Thoracic aorta (tissue), 2 donors: ENCODE data around the gene RIPOR2. TPM values are rescaled to one million over a fixed set of nuclear protein-coding genes. Genes with fewer than 3 reads are reported as not detected.

Experiments
- ATAC-seq: fragments of 150-250 bp; one replicate; pipeline ENCODE4 v1.8.0; 2017; ENCODE audit warnings: low read depth; ENCODE audit not compliant: insufficient number of reproducible peaks, low FRiP score
- DNase-seq: peaks from one replicate; pipeline ENCODE4 v3.0.0-alpha.2; 2020; ENCODE audit warnings: low spot score
- H3K27ac ChIP-seq, 2 donors: fragments of 200-600 bp; sonication (generic); 1 replicate in 1 of 2; 2 replicates in 1 of 2; pipeline ENCODE4 v1.5.1; 2016; ENCODE audit warnings: mild to moderate bottlenecking in 2 of 2, moderate library complexity in 2 of 2
- H3K27me3 ChIP-seq: fragments of 200-600 bp; sonication (generic); replicated peaks from 2 replicates; pipeline ENCODE4 v1.6.0; 2016; ENCODE audit warnings: mild to moderate bottlenecking; ENCODE audit not compliant: insufficient read depth
- H3K36me3 ChIP-seq: fragments of 200-600 bp; sonication (generic); one replicate; pipeline ENCODE4 v1.5.1; 2016
- H3K4me1 ChIP-seq, 2 donors: fragments of 200-600 bp; sonication (generic); 1 replicate in 1 of 2; 2 replicates in 1 of 2; pipeline versions ENCODE4 v1.5.1 to v1.6.0; 2016; ENCODE audit warnings: low read depth in 2 of 2, mild to moderate bottlenecking in 1 of 2; ENCODE audit not compliant: control insufficient read depth in 1 of 2
- H3K4me3 ChIP-seq: fragments of 200-600 bp; sonication (generic); 2 replicates; pipeline ENCODE4 v1.5.1; 2016; ENCODE audit warnings: mild to moderate bottlenecking
- H3K9me3 ChIP-seq: fragments of 200-600 bp; sonication (generic); 2 replicates; pipeline ENCODE4 v1.5.1; 2016
- CTCF ChIP-seq: fragments of 200-600 bp; sonication (generic); IDR thresholded peaks from one replicate; pipeline ENCODE4 v1.5.1; 2019; ENCODE audit warnings: antibody characterized with exemption
- total RNA-seq, 2 donors: library from RNA; depleted of rRNA; stranded (reverse); fragments of >200 nt; gene quantifications; one replicate each; pipeline versions ENCODE4 v1.1.0 to v1.2.3, GENCODE V29; 2016

Gene RIPOR2
- total RNA-seq, 2 donors from 2014 or later: 6.0 to 9.9 TPM

GRCh38 chr6:24847402-24847801, 88.4 kb downstream of the RIPOR2 start:
- H3K4me3 ChIP-seq: no peak overlapping the region
- no peaks in the 10 kb centered on the region for H3K9me3 ChIP-seq
- H3K27me3 ChIP-seq: no peaks in the 10 kb centered on the region
- DNase-seq (no peak), ATAC-seq (no peak)
- H3K4me1 ChIP-seq: peaks cover 0 to 7% of the 10 kb centered on the region in 2 donors
- no peaks in the 10 kb centered on the region for H3K36me3 ChIP-seq
- H3K27ac ChIP-seq: no peak overlapping the region
- no peak for TF ChIP-seq CTCF

- H3K4me3 ChIP-seq: no peak overlapping the region
- no peaks in the 10 kb centered on the region for H3K27me3 ChIP-seq
- no peak overlapping the region for H3K27ac ChIP-seq
- no peak for TF ChIP-seq CTCF
- no peaks in the 10 kb centered on the region for H3K9me3 ChIP-seq
- no peak for DNase-seq
- no peaks in the 10 kb centered on the region for H3K36me3 ChIP-seq
- H3K4me1 ChIP-seq: no peaks in the 10 kb centered on the region
- ATAC-seq: no peak
Measured at GRCh38 chr6:24845578-24845977, 90.2 kb downstream of the RIPOR2 start.

- TF ChIP-seq CTCF: no peak
- ATAC-seq (no peak), DNase-seq (no peak)
- H3K27ac ChIP-seq: no peak overlapping the region
- H3K9me3 ChIP-seq: no peaks in the 10 kb centered on the region
- no peak overlapping the region for H3K4me3 ChIP-seq
- no peaks in the 10 kb centered on the region for H3K27me3 ChIP-seq
- no peaks in the 10 kb centered on the region for H3K36me3 ChIP-seq
- H3K4me1 ChIP-seq: no peaks in the 10 kb centered on the region
Measured at GRCh38 chr6:24844903-24845302, 90.9 kb downstream of the RIPOR2 start.

GRCh38 chr6:24844061-24844460, 91.7 kb downstream of the RIPOR2 start:
- ATAC-seq (no peak), DNase-seq (no peak)
- no peaks in the 10 kb centered on the region for H3K27me3 ChIP-seq
- H3K36me3 ChIP-seq: no peaks in the 10 kb centered on the region
- no peak overlapping the region for H3K27ac ChIP-seq
- no peak overlapping the region for H3K4me3 ChIP-seq
- no peaks in the 10 kb centered on the region for H3K9me3 ChIP-seq
- TF ChIP-seq CTCF: no peak
- H3K4me1 ChIP-seq: no peaks in the 10 kb centered on the region

- H3K4me3 ChIP-seq: no peak overlapping the region
- H3K9me3 ChIP-seq: no peaks in the 10 kb centered on the region
- H3K27me3 ChIP-seq: no peaks in the 10 kb centered on the region
- H3K36me3 ChIP-seq: no peaks in the 10 kb centered on the region
- no peak for DNase-seq
- no peak overlapping the region for H3K27ac ChIP-seq
- TF ChIP-seq CTCF: no peak
- ATAC-seq: no peak
- H3K4me1 ChIP-seq: peaks cover 0 to 13% of the 10 kb centered on the region in 2 donors
Measured at GRCh38 chr6:24840187-24840586, 95.6 kb downstream of the RIPOR2 start.
